Fibroblast of skin of left biceps (primary cell): ENCODE results near the gene HCAR3.

Source experiments
- DNase-seq, 2 experiments: peaks; one replicate each; pipeline ENCODE4 v3.0.0-alpha.2; 2013; ENCODE audit warnings: low read depth in 2 of 2

HCAR3 gene

GRCh38 chr12:122669397-122670070 is 47.1 kb downstream of the HCAR3 start:
- DNase-seq = no peak

- DNase-seq = no peak
Measured at GRCh38 chr12:122668268-122668667, 48.3 kb downstream of the HCAR3 start.

GRCh38 chr12:122665759-122666158 is 50.9 kb downstream of the HCAR3 start:
- DNase-seq = no peak

DNA sequence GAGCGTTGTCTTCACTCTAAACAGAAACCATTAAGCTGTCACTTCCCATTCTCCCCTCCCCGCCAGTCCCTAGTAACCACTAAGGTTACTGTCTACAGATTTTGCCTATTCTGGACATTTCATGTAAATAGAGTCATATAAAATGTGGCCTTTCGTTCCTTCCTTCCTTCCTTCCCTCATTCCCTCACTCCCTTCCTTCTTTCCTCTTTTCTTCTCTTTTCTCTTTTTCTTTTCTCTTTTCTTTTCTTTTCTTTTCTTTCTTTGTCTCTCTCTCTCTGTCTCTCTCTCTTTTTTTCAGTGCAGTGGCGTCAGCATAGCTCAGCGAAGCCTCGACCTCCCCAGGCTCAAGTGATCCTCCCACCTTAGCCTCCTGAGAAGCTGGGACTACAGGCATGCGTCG is 51.3 kb downstream of the HCAR3 start:
- DNase-seq = no peak
